HG03103 (cell line): ENCODE results near the gene TMSB15C.
"Not testable (repeated sequence)": the region's sequence is repeated elsewhere in the genome, so short reads cannot be mapped to it uniquely, and the experiment has no call there.

ENCODE experiments used
- ATAC-seq: cut with Tn5 transposase; IDR thresholded peaks from one replicate; pipeline ENCODE4 v1.9.1; 2021; ENCODE audit warnings: low read depth; ENCODE audit not compliant: unreplicated experiment

The TMSB15C gene

GRCh38 chrX:104075778-104076445, at the start of gene TMSB15C:
Gene TMSB15C (minus strand): TSS chrX:104076236.
- ATAC-seq: peak; percentile 95

- no peak for ATAC-seq
Measured at GRCh38 chrX:104122829-104123228, 46.8 kb upstream of the TMSB15C start.

GRCh38 chrX:104118765-104119164, 42.7 kb upstream of the TMSB15C start:
- ATAC-seq: no peak

- ATAC-seq: no peak
Measured at GRCh38 chrX:104117759-104118158, 41.7 kb upstream of the TMSB15C start.

GRCh38 chrX:104113222-104113965, 37.4 kb upstream of the TMSB15C start:
- peak; percentile 43 for ATAC-seq

- ATAC-seq: peak; percentile 58
Measured at GRCh38 chrX:104112326-104112951, 36.4 kb upstream of the TMSB15C start, which contains the start of gene ZCCHC18. Gene ZCCHC18 (plus strand): TSS chrX:104112523. CDS start chrX:104114112, 1,589 bp downstream.

GRCh38 chrX:104110491-104111240, 34.6 kb upstream of the TMSB15C start:
- peak; percentile 41 for ATAC-seq

- no peak for ATAC-seq
Measured at GRCh38 chrX:104108955-104109354, 32.9 kb upstream of the TMSB15C start.

GRCh38 chrX:104105330-104106262, 29.6 kb upstream of the TMSB15C start:
- no peak for ATAC-seq

- no peak for ATAC-seq
Measured at GRCh38 chrX:104104676-104105075, 28.6 kb upstream of the TMSB15C start.

GRCh38 chrX:104098919-104099318, 22.9 kb upstream of the TMSB15C start:
- ATAC-seq: no peak

- ATAC-seq: peak; percentile 65
Measured at GRCh38 chrX:104098151-104098808, 22.2 kb upstream of the TMSB15C start.

- no peak for ATAC-seq
Measured at GRCh38 chrX:104085919-104086318, 9.9 kb upstream of the TMSB15C start.

GRCh38 chrX:104085477-104085876, 9.4 kb upstream of the TMSB15C start:
- no peak for ATAC-seq

GRCh38 chrX:104084534-104085277, 8.7 kb upstream of the TMSB15C start:
- no peak for ATAC-seq

- ATAC-seq: no peak
Measured at GRCh38 chrX:104084063-104084462, 8.0 kb upstream of the TMSB15C start.

GRCh38 chrX:104077854-104078253, 1.8 kb upstream of the TMSB15C start:
- not testable (repeated sequence) for ATAC-seq

GRCh38 chrX:104062636-104063035, 13.4 kb downstream of the TMSB15C start:
- not testable (repeated sequence) for ATAC-seq
